Psoas muscle (tissue), 8 donors: ENCODE results near the gene HSDL2. TPM values are rescaled to one million over a fixed set of nuclear protein-coding genes. Genes with fewer than 3 reads are reported as not detected.
A peak's percentile ranks its signal among the peaks of the same experiment; 100 is the strongest.
"Not testable (repeated sequence)": the region's sequence is repeated elsewhere in the genome, so short reads cannot be mapped to it uniquely, and the experiment has no call there.

Experiments used
- ATAC-seq, 4 donors: fragments of 200-7000 bp; cut with Tn5 transposase; one replicate each; pipeline ENCODE4 v1.9.1; 2020; ENCODE audit warnings: moderate library complexity in 3 of 4, mild to moderate bottlenecking in 2 of 4
- DNase-seq, 2 donors: peaks; one replicate each; pipeline ENCODE4 v3.0.0-alpha.2; 2020
- H3K27ac ChIP-seq: fragments of 200-600 bp; one replicate; pipeline ENCODE4 v1.8.0; 2022
- H3K27me3 ChIP-seq, 3 donors: fragments of 200-600 bp in 1 of 3; one replicate each; pipeline versions ENCODE4 v1.6.1 to v1.8.0; 2013 to 2022; ENCODE audit warnings: low read length in 2 of 3, mild to moderate bottlenecking in 2 of 3, moderate library complexity in 1 of 3; ENCODE audit not compliant: insufficient read depth in 3 of 3
- H3K36me3 ChIP-seq, 2 donors: fragments of 200-600 bp in 1 of 2; one replicate each; pipeline versions ENCODE4 v1.6.1 to v1.8.0; 2013 to 2022; ENCODE audit warnings: low read depth in 1 of 2, mild to moderate bottlenecking in 1 of 2, moderate library complexity in 1 of 2; ENCODE audit not compliant: insufficient read depth in 1 of 2
- H3K4me1 ChIP-seq: fragments of 200-600 bp; one replicate; pipeline ENCODE4 v1.8.0; 2022
- H3K4me3 ChIP-seq: fragments of 200-600 bp; one replicate; pipeline ENCODE4 v1.8.0; 2022; ENCODE audit warnings: mild to moderate bottlenecking
- H3K9me3 ChIP-seq: fragments of 200-600 bp; one replicate; pipeline ENCODE4 v1.8.0; 2022
- CTCF ChIP-seq: fragments of 200-600 bp; IDR thresholded peaks from one replicate; pipeline ENCODE4 v1.8.0; 2022; ENCODE audit warnings: antibody characterized with exemption
- WGBS, 3 donors: extraction: QIAGEN DNeasy Blood & Tissue Kit; methylation state at CpG; one replicate each; pipeline versions ENCODE4 v1.1.6 to v1.1.7; 2013; 5-methylcytosine and 5-hydroxymethylcytosine counted together
- intact Hi-C, 2 donors: fragments of 100-400 bp; cut with DNase I; formaldehyde crosslinking; loops; one replicate each; pipeline versions ENCODE4 v1.11.0 to v1.14.2; 2022
- polyA plus RNA-seq, 3 donors: library from polyadenylated mRNA; stranded (reverse); fragments of 200-250 nt; gene quantifications; one replicate each; pipeline ENCODE4 v1.2.3, GENCODE V29; 2013
- total RNA-seq, 4 donors: library from RNA; stranded (reverse); fragmentation: NEBNext Ultra II Directional in 2 of 4; extraction: Animal tissue kit (Norgen Biotek cat#: 25700) in 2 of 4; gene quantifications; one replicate each; pipeline versions ENCODE4 v1.2.1 to v1.2.4, GENCODE V29; 2021 to 2023
- donor health status: healthy with polysubstance abuse.
- donor health status: DM: no; HTN: no; CAD: no; lungs with moderate emphysema.
- donor health status: Bipolar disorder and iron deficiency.
- donor health status: healthy.
- donor health status: DM: yes; HTN: yes; CAD: no.
- donor health status: DM: no; HTN: no; CAD: no.
- donor health status: DM: no; HTN: no; CAD: no.
- donor health status: DM: yes; HTN: yes; CAD: no.

The HSDL2 gene
- total and polyA plus RNA-seq, 7 donors, result 62.1 to 119 (median 86.8) TPM

GRCh38 chr9:112360047-112360804, 19.7 kb upstream of the HSDL2 start:
- Histone ChIP-seq H3K27me3 (no peaks in the 10 kb centered on the region), H3K27ac (no peak overlapping the region), H3K4me3 (no peak overlapping the region), H3K36me3 (no peaks in the 10 kb centered on the region), H3K4me1 (no peaks in the 10 kb centered on the region), H3K9me3 (no peaks in the 10 kb centered on the region)
- ATAC-seq, result no peak
- intact Hi-C loops, result loop anchor here (2.0 to 5.0 kb wide), 3 partner anchors 267 to 603 kb away; no protein-coding TSS in a partner anchor
- WGBS, 3 donors, result 82 to 92% (median 85%) methylated on average over 5 of the region's 5 CpGs
- DNase-seq, result no peak
- TF ChIP-seq CTCF, result no peak

GRCh38 chr9:112361601-112362000, 18.3 kb upstream of the HSDL2 start:
- H3K36me3 ChIP-seq, result no peaks in the 10 kb centered on the region
- intact Hi-C loops, result loop anchor here (2.0 to 5.0 kb wide), 3 partner anchors 269 to 604 kb away; no protein-coding TSS in a partner anchor
- no peak overlapping the region for H3K4me3 ChIP-seq
- ATAC-seq (peak in 2 of 4 donors; percentile 46 to 76), DNase-seq (no peak)
- 19 to 22% (median 22%) methylated on average over 4 of the region's 4 CpGs for WGBS, 3 donors
- H3K9me3 ChIP-seq, result no peaks in the 10 kb centered on the region
- no peaks in the 10 kb centered on the region for H3K4me1 ChIP-seq
- TF ChIP-seq CTCF, result peak; percentile 71
- H3K27ac ChIP-seq, result no peak overlapping the region
- H3K27me3 ChIP-seq, result no peaks in the 10 kb centered on the region

- no peak overlapping the region for H3K4me3 ChIP-seq
- no peaks in the 10 kb centered on the region for H3K36me3 ChIP-seq
- intact Hi-C loops, result loop anchor here (5.0 kb wide), 2 partner anchors 272 to 607 kb away; no protein-coding TSS in a partner anchor
- H3K27ac ChIP-seq, result no peak overlapping the region
- no peak for DNase-seq
- no peak for ATAC-seq
- no peaks in the 10 kb centered on the region for H3K27me3 ChIP-seq
- H3K4me1 ChIP-seq, result no peaks in the 10 kb centered on the region
- H3K9me3 ChIP-seq, result no peaks in the 10 kb centered on the region
- WGBS, 3 donors, result 64 to 89% (median 68%) methylated on average over 3 of the region's 3 CpGs
- TF ChIP-seq CTCF, result no peak
Observed at GRCh38 chr9:112364761-112365160, 15.1 kb upstream of the HSDL2 start.

- DNase-seq, intact Hi-C loops, H3K27ac ChIP-seq, H3K9me3 ChIP-seq, ATAC-seq, H3K27me3 ChIP-seq, H3K4me3 ChIP-seq, H3K4me1 ChIP-seq, H3K36me3 ChIP-seq: not testable (repeated sequence)
- WGBS, 3 donors, result 97 to 100% (median 99%) methylated on average over 3 of the region's 3 CpGs
Observed at GRCh38 chr9:112365257-112365656, 14.7 kb upstream of the HSDL2 start.

- 75 to 86% (median 81%) methylated on average over 3 of the region's 3 CpGs for WGBS, 3 donors
- DNase-seq (no peak), ATAC-seq (no peak)
- H3K4me3 ChIP-seq, result no peak overlapping the region
- no peaks in the 10 kb centered on the region for H3K9me3 ChIP-seq
- H3K27ac ChIP-seq, result no peak overlapping the region
- intact Hi-C loops, result no loop called here
- H3K27me3 ChIP-seq, result no peaks in the 10 kb centered on the region
- no peaks in the 10 kb centered on the region for H3K36me3 ChIP-seq
- no peaks in the 10 kb centered on the region for H3K4me1 ChIP-seq
- no peak for TF ChIP-seq CTCF
Observed at GRCh38 chr9:112366591-112366990, 13.3 kb upstream of the HSDL2 start.
